GM23338 (cell line): ENCODE results near the gene TFEB.

Experiments used
- CREB1 ChIP-seq: fragments of 250-450 bp; sonication (Bioruptor Pico); IDR thresholded peaks from 2 replicates; pipeline ENCODE4 v1.5.0; 2020; ENCODE audit warnings: low read depth, mild to moderate bottlenecking, moderate library complexity
- EZH2 ChIP-seq: fragments of 200-600 bp; sonication (generic); IDR thresholded peaks from one replicate; pipeline ENCODE4 v1.8.0; 2017; ENCODE audit warnings: antibody characterized with exemption, mild to moderate bottlenecking, low read depth; ENCODE audit not compliant: unreplicated experiment
- EZH2phosphoT487 ChIP-seq: fragments of 200-600 bp; sonication (generic); IDR thresholded peaks from one replicate; pipeline ENCODE4 v1.8.1; 2018; ENCODE audit warnings: antibody characterized with exemption; ENCODE audit not compliant: unreplicated experiment
- POLR2AphosphoS5 ChIP-seq: IDR thresholded peaks from 2 replicates; pipeline ENCODE4 v1.6.1; 2016; ENCODE audit warnings: antibody characterized with exemption, low read depth
- STAT1 ChIP-seq: IDR thresholded peaks from one replicate; pipeline ENCODE4 v1.6.1; 2016; ENCODE audit warnings: antibody characterized with exemption; ENCODE audit not compliant: unreplicated experiment
- ZNF114 ChIP-seq: fragments of 250-450 bp; sonication (Bioruptor Pico); IDR thresholded peaks from 2 replicates; pipeline ENCODE4 v1.5.0; 2020; ENCODE audit warnings: mild to moderate bottlenecking, moderate library complexity
- TF ChIP-seq, protein P1 (sequence below), 2 experiments: fragments of 200-600 bp in 1 of 2; sonication (generic) in 1 of 2; conservative IDR thresholded peaks; 2 replicates each; pipeline versions ENCODE4 v1.5.1 to v1.6.1; 2016 to 2017; ENCODE audit warnings: antibody characterized with exemption in 2 of 2, low read depth in 2 of 2, mild to moderate bottlenecking in 2 of 2, moderate library complexity in 1 of 2
- TF ChIP-seq, protein P2 (sequence below): IDR thresholded peaks from one replicate; pipeline ENCODE4 v1.6.1; 2018; ENCODE audit warnings: antibody characterized with exemption; ENCODE audit not compliant: unreplicated experiment

DNA sequence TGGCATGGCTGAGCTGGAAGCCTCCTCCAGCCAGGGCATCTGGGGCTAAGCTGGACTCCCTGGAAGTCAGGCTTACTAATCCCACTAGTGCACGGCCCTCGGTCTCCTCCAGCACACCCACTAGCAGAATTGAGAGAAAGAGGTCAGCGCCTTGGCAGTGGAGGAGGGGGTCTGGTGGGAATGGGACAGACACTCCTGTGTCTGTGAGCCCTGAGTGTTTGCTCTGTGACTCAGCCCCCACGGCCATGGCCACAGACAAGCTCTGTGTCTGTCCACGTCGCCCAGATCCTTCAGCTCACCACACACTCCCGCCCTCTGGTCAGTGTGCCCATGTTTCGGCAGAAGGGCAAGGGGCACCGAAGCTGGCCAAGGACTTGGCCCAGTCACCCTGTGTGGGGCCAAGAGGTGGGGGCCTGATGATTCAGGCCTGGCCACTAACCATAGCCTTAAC is 88.3 kb downstream of the TFEB start:
- no peak for TF ChIP-seq ZNF114 (CRISPR knock-in tag)
- TF ChIP-seq EZH2phosphoT487 = no peak
- TF ChIP-seq, protein P1, sequence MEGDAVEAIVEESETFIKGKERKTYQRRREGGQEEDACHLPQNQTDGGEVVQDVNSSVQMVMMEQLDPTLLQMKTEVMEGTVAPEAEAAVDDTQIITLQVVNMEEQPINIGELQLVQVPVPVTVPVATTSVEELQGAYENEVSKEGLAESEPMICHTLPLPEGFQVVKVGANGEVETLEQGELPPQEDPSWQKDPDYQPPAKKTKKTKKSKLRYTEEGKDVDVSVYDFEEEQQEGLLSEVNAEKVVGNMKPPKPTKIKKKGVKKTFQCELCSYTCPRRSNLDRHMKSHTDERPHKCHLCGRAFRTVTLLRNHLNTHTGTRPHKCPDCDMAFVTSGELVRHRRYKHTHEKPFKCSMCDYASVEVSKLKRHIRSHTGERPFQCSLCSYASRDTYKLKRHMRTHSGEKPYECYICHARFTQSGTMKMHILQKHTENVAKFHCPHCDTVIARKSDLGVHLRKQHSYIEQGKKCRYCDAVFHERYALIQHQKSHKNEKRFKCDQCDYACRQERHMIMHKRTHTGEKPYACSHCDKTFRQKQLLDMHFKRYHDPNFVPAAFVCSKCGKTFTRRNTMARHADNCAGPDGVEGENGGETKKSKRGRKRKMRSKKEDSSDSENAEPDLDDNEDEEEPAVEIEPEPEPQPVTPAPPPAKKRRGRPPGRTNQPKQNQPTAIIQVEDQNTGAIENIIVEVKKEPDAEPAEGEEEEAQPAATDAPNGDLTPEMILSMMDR (conservative IDR thresholded peaks at IDR 0.05; ENCODE audit: low read depth in 2 of 2) = no peak
- TF ChIP-seq, protein P2, sequence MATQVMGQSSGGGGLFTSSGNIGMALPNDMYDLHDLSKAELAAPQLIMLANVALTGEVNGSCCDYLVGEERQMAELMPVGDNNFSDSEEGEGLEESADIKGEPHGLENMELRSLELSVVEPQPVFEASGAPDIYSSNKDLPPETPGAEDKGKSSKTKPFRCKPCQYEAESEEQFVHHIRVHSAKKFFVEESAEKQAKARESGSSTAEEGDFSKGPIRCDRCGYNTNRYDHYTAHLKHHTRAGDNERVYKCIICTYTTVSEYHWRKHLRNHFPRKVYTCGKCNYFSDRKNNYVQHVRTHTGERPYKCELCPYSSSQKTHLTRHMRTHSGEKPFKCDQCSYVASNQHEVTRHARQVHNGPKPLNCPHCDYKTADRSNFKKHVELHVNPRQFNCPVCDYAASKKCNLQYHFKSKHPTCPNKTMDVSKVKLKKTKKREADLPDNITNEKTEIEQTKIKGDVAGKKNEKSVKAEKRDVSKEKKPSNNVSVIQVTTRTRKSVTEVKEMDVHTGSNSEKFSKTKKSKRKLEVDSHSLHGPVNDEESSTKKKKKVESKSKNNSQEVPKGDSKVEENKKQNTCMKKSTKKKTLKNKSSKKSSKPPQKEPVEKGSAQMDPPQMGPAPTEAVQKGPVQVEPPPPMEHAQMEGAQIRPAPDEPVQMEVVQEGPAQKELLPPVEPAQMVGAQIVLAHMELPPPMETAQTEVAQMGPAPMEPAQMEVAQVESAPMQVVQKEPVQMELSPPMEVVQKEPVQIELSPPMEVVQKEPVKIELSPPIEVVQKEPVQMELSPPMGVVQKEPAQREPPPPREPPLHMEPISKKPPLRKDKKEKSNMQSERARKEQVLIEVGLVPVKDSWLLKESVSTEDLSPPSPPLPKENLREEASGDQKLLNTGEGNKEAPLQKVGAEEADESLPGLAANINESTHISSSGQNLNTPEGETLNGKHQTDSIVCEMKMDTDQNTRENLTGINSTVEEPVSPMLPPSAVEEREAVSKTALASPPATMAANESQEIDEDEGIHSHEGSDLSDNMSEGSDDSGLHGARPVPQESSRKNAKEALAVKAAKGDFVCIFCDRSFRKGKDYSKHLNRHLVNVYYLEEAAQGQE = no peak
- no peak for TF ChIP-seq POLR2AphosphoS5
- TF ChIP-seq EZH2 = no peak
- TF ChIP-seq CREB1 (CRISPR knock-in tag) = no peak
- no peak for TF ChIP-seq STAT1
